PC-9 (cell line): ENCODE measurements around the gene VSIG4.

Source experiments
- CTCF ChIP-seq: fragments of 200-600 bp; sonication (generic); conservative IDR thresholded peaks from 2 replicates; pipeline ENCODE4 v1.6.1; 2017; ENCODE audit warnings: mixed run types, antibody characterized with exemption, mild to moderate bottlenecking, moderate library complexity
- EZH2 ChIP-seq: fragments of 200-600 bp; sonication (generic); IDR thresholded peaks from 2 replicates; pipeline ENCODE4 v1.8.0; 2017; ENCODE audit warnings: antibody characterized with exemption, low read depth

DNA sequence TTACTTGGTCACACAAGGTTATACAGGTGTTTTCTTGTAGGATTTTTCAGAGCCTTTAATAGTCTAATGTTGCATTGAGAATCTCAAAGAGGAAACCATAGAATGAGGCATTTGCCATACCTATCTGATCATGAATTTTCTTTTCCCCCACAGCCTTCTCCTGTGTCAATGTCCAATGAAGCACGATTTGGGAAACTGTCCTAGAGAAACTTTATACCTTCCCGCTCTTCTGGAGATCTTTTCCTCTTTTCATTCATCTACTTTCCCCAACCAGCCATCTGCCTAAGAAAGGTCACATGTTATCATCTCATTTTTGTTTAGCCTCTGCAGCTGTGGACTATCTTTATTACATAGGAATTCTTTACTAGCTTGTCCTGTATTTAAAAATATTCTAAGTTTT lies 19.9 kb downstream of the VSIG4 start:
- TF ChIP-seq CTCF (no peak), EZH2 (no peak)
